Measurements from ENCODE around the gene HERC4. TPM values are rescaled to one million over a fixed set of nuclear protein-coding genes. Genes with fewer than 3 reads are reported as not detected.

HERC4 gene
- total and polyA plus RNA-seq, 9 of the 15 experiments (the other 6 are each of a cell fraction or from before 2014, with no cell fraction given), result 12.5 to 33.5 (median 22.8) TPM

- H3K36me3 ChIP-seq (ENCODE audit: control insufficient read depth, insufficient read depth, low read length), result no peaks in the 10 kb centered on the region
- TF ChIP-seq ZNF175 (CRISPR knock-in tag; IDR thresholded peaks at IDR 0.05; ENCODE audit: low read depth) (no peak), GMEB1 (CRISPR knock-in tag; IDR thresholded peaks at IDR 0.05) (no peak), FOSL1 (tag; conservative IDR thresholded peaks at IDR 0.05) (no peak), ZC3H11A (IDR thresholded peaks at IDR 0.05; ENCODE audit: low read depth, low read length) (no peak), RREB1 (CRISPR knock-in tag; IDR thresholded peaks at IDR 0.05) (no peak), ZFX (CRISPR knock-in tag; IDR thresholded peaks at IDR 0.05) (no peak), RBM22 (IDR thresholded peaks at IDR 0.05; ENCODE audit: low read depth, low read length, poor library complexity, severe bottlenecking) (no peak), KLF1 (tag; IDR thresholded peaks at IDR 0.05) (no peak), SIN3B (IDR thresholded peaks at IDR 0.05; ENCODE audit: low read depth) (no peak), ZBTB26 (CRISPR knock-in tag; IDR thresholded peaks at IDR 0.05) (no peak)
- TF ChIP-seq, protein P1, sequence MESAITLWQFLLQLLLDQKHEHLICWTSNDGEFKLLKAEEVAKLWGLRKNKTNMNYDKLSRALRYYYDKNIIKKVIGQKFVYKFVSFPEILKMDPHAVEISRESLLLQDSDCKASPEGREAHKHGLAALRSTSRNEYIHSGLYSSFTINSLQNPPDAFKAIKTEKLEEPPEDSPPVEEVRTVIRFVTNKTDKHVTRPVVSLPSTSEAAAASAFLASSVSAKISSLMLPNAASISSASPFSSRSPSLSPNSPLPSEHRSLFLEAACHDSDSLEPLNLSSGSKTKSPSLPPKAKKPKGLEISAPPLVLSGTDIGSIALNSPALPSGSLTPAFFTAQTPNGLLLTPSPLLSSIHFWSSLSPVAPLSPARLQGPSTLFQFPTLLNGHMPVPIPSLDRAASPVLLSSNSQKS (CRISPR knock-in tag; IDR thresholded peaks at IDR 0.05), result no peak
- BruUV-seq (replicated peaks), result no TSS peak
- 0% methylated on average over 4 of the region's 4 CpGs for WGBS (ENCODE audit: insufficient coverage, low coverage, missing lambda C conversion rate)
- H3K9me1 ChIP-seq (ENCODE audit: control insufficient read depth, insufficient read depth, low read length), result no peaks in the 10 kb centered on the region
- in situ Hi-C loops (cut with MboI) (no loop called here), intact Hi-C loops (cut with micrococcal nuclease) (no loop called here)
- no peaks in the 10 kb centered on the region for H4K20me1 ChIP-seq (replicated peaks; ENCODE audit: control insufficient read depth, insufficient read depth, low read length)
- no peak overlapping the region for H3K9ac ChIP-seq (ENCODE audit: insufficient read depth in 1 of 2, low read depth in 2 of 2, low read length in 2 of 2)
- POLR2A ChIA-PET, result interaction anchor here (1.2 kb wide), 1 partner anchor 18 kb away, joined by 4 read pairs; no protein-coding TSS in a partner anchor
- H3K9me3 ChIP-seq (replicated peaks; ENCODE audit: control insufficient read depth, insufficient read depth, low read depth, low read length), result no peaks in the 10 kb centered on the region
- DNase-seq (ENCODE audit: extremely low read depth in 1 of 4, low spot score in 3 of 4) (no peak), FAIRE-seq (no peak), ATAC-seq (no peak)
- H3K79me2 ChIP-seq (ENCODE audit: control insufficient read depth, insufficient read depth, low read length), result no peaks in the 10 kb centered on the region
- no peaks in the 10 kb centered on the region for H3K4me1 ChIP-seq (replicated peaks in 1 of 2; ENCODE audit: control insufficient read depth in 2 of 2, insufficient read depth in 2 of 2, low read length in 2 of 2)
- H3K4me3 ChIP-seq, result no peak overlapping the region
- H3K27ac ChIP-seq (ENCODE audit: extremely low read depth, low read depth, low read length), result no peak overlapping the region
- no peak overlapping the region for H2AFZ ChIP-seq (ENCODE audit: low read depth, low read length)
- peaks cover 8 to 19% of the 10 kb centered on the region in 2 experiments; a peak in 4 of 5 replicates for H3K27me3 ChIP-seq (ENCODE audit: control insufficient read depth in 2 of 2, insufficient read depth in 2 of 2, low read length in 2 of 2)
- no peak overlapping the region for H3K4me2 ChIP-seq (ENCODE audit: insufficient read depth, low read length)
- CTCF ChIA-PET (ENCODE audit: low intra/inter-chr PET ratio), result no interaction called here
These were observed 28.3 kb upstream of the HERC4 start for GRCh38 chr10:68103261-68103878.
